GM21367 (cell line): ENCODE results near the gene FAM186B.

Experiments used
- ATAC-seq: cut with Tn5 transposase; IDR thresholded peaks from one replicate; pipeline ENCODE4 v1.9.1; 2021; ENCODE audit not compliant: unreplicated experiment

The FAM186B gene

DNA sequence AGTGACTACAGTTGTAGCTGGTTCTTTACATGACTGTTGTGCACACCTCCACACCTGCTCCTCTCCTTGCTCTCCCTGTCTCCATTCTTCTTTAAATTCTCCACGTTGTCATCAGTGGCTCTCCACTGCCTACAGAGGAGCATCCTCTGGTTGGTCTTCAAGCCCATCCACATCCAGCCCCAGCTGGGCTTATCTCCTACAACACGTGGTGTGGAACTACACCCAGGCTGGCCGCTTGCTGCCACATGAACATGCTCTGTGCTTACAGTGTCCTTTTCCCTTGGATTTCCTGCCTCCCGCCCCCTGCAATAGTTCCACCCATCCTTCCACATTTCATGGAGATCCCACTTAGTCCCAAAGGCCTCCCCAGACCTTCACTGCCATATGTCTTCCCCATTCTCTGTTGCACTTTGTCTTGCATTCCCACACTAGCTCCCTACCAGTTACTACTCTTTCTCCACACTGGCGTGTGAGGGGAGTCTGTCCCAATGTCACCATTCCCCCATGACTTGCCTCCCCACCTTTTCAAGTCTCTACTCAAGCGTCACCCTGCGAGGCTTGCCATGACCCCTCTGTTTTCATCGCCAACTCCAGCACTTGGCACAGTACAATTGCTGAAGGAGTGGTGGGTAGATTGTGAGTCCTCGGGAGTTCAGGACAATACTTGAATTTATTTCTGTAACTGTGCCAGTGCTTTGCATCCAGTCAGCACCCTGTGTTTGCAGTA lies 27.7 kb downstream of the FAM186B start:
- no peak for ATAC-seq

DNA sequence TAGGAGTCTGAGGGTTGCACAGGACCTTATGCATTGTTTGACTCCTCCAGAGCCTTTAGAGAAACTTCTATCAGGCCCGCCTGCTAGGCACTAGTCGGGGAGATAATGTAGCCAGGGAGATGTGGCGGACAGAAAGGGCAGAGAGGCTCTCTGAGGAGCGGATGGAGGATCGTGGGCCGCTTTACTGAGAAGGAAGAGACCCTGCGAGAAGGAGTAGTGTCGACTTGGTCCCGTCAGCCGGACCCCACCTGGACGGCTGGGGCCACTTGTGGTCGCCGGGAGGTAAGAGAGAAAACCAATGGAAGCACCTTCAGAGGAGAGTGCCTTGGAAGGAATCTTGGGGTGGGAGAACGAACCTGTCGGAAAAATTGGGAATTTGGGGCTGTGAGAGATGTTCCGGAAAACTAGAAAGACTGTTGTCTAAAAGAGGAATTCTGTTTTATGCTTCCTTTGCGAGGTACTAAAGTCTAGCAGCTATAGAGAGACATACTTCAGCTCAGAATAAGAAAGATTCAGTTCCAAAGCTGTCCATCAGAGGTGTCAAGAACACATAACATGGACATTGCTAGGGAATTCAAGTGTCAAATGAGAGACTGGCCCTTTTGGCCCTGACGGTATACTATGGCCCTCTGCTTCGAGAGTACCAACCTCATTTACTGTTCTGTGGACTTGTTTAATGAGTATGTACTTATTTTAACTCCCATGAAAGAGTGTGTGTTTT lies 36.8 kb downstream of the FAM186B start:
- ATAC-seq: peak; percentile 4

- ATAC-seq: peak; percentile 63
Observed at GRCh38 chr12:49567611-49568441, 37.6 kb downstream of the FAM186B start, which contains the start of gene MCRS1. MCRS1 (minus strand) TSS chr12:49568142; CDS start chr12:49566731, 1,411 bp downstream.

DNA sequence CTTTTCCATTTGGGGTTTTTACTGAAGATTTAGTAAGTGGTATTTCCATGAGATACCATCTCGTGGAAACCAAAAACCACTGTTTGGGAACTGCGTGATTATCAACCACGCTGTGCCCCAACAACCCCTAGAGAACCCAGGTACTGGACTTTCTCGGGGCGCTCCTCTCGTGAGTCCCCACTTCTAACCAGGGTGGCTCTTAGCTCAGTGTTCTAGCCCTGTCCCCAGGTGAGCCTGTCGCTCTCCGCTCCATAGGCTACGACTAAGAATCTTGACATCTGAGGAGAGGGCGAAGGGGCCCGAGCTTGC lies 38.2 kb downstream of the FAM186B start:
- ATAC-seq: no peak

DNA sequence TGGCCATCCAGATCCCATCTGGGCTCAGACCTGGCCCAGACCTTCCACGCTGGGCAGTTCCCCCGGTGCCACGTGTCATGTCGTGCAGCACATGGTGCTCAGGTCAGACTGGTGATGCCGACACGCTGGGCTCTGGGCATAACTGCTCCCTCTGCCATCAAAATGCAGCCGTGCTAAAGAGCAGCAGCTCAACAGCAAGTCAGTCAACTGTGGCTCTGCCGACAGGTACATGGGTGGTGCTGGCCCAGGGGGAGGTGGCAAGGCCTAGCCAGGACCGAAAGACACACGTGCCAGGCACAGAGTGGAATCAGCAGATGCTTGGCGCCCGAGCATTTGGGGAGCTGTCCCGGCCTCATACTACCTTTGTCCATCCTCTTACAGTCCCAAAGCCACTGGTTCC lies 39.1 kb downstream of the FAM186B start:
- ATAC-seq: no peak

- ATAC-seq: no peak
Observed at GRCh38 chr12:49565406-49566265, 39.8 kb downstream of the FAM186B start.

- ATAC-seq: no peak
Observed at GRCh38 chr12:49564686-49565405, 40.6 kb downstream of the FAM186B start.

- ATAC-seq: no peak
Observed at GRCh38 chr12:49563951-49564685, 41.3 kb downstream of the FAM186B start.

GRCh38 chr12:49562831-49563230 lies 42.6 kb downstream of the FAM186B start:
- ATAC-seq: no peak

- ATAC-seq: no peak
Observed at GRCh38 chr12:49562233-49562632, 43.2 kb downstream of the FAM186B start.

DNA sequence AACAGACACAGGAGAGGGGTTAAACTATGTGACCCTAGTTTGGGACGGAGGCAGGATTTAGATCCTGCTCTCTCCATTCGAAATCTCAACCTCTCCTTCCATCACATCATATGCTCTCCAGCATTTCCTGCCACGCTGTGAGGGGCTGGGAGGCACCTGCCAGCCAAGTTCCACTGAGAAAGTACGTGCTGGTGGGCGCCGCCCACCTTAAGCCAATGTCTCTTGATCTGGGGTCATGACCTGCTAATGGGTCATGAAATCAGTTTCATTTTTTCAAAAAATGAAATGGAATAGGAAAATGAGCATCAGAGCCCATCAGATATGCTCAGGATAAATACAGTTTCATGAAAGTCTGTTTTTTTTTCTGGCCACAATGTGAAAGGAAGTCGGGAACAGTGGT lies 44.7 kb downstream of the FAM186B start:
- no peak for ATAC-seq

DNA sequence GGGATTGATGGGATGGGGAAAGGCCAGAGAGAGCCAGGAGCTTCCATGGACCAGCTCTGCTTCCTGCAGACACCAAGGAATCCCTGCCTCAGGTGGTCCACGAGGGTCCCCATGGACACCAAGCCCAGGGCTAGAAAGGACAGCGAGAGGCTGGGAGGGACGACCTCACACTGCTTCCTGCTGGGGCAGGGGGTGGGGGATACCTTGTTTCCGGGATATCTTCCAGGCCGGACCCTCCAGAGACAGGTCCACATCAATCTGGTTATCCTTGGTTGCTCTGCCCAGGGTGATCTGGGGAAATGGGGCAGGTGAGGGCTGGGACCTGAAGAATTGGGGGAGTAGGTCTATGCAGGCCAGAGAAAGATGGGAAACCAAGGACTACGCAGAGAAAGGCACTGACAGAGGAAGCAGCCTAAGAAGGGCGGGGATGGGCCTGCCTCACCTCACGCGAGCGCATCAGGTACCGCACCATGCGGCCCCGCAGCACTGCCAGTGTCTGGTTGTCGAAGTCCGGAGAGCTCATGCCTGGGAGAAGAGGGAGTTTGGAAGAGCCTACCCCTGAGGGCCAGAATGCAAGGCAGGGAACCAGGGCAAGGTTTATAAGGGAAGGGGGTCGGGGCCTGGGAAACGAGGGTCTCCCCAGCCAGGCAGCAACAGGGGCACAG lies 46.3 kb downstream of the FAM186B start:
- ATAC-seq: no peak

GRCh38 chr12:49558526-49558925 lies 46.9 kb downstream of the FAM186B start:
- ATAC-seq: no peak

- ATAC-seq: no peak
Observed at GRCh38 chr12:49557917-49558215, 47.6 kb downstream of the FAM186B start.

GRCh38 chr12:49557187-49557916 lies 48.1 kb downstream of the FAM186B start:
- no peak for ATAC-seq

DNA sequence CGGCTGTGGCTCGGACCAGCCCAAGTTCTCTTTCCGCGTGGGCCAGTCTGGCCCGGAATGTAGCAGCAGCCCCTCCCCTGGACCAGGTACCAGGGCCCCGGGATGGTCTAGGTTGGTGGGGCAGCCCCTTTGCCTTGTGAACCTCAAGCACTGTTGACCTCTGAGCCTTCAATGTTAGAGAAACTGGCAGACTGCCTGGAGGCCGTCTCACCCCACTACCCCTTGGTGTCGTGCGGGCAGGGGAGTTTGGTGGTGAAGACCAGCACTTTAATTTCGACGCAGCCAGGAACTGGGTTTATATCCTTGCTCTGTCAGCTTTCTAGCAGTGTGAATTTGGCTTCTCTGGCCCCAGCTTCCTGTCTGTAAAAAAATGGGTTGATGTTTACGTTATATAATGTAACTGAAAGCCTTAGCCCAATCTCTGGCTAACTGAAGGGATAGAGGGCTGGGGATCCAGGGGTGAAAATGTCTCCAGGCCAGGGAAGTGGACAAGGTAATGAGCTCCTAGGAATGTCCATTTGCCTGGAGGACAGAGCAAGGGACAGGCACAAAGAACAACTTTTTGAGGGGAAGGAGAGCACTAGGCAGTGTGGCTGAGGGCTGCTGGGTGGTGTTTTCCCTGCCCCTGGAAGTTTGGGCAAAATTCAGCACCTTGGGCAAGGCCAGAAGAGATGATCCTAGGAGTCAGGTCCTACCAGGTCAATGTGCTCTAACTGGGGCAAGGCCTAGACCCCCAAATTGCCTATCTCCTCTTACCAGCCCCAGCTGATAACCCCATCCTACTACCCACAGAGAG lies 48.9 kb downstream of the FAM186B start:
- no peak for ATAC-seq

- ATAC-seq: no peak
Observed at GRCh38 chr12:49555631-49556390, 49.6 kb downstream of the FAM186B start.
